ENCODE results near the gene FNDC5.

GRCh38 chr1:32863218-32863880 lies 7.4 kb downstream of the FNDC5 start:
- no peak for TF ChIP-seq POLR2A (IDR thresholded peaks at IDR 0.05; ENCODE audit: low read depth)
- no peak for TF ChIP-seq CTCF (IDR thresholded peaks at IDR 0.05)

Measured in esophagus muscularis mucosa (tissue), 3 donors.